Smooth muscle cell of trachea (primary cell): ENCODE results near the gene PPFIA4. TPM values are rescaled to one million over a fixed set of nuclear protein-coding genes. Genes with fewer than 3 reads are reported as not detected.

Source experiments
- total RNA-seq: library from RNA; depleted of rRNA; stranded (reverse); fragments of >200 nt; gene quantifications from 2 replicates; pipeline ENCODE4 v1.2.1, GENCODE V29; 2014

Gene PPFIA4
- total RNA-seq: 5.5 and 20.0 TPM in 2 replicates

DNA sequence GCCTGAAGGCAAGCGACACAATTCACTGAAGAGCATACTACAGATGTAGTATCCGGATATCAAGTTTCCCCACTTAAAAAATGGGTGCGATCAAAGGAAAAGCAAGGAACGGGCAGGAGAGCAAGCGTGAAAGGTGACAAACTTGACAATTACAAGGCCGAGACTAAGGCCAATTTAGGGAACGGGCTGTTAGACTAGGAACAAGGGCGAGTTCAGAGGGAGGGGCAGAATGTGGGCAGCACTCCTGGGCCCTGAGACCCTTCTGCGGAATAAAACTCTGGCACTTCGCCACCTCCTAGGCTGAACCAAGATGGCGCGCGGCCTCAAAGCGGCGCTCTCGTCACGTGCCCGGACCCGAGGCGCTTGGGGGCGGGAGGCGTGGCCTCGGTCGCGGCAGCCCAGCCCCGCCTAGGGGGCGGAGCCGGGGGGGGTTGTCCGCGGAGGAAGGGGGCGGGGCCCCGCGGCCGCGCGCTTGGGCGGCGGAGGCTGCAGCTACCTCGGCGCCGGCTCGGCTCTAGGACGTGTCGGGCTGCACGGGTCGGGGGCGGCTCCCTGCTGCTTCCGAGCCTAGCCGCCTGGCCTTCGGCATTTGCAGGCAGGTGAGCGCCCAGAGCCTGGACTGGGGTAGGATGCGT is at the start of gene PPFIA4:
Gene PPFIA4 (plus strand): TSS at position 461 of the 635 bp plus-strand sequence. CDS start 12,518 bp downstream, outside the sequence.

DNA sequence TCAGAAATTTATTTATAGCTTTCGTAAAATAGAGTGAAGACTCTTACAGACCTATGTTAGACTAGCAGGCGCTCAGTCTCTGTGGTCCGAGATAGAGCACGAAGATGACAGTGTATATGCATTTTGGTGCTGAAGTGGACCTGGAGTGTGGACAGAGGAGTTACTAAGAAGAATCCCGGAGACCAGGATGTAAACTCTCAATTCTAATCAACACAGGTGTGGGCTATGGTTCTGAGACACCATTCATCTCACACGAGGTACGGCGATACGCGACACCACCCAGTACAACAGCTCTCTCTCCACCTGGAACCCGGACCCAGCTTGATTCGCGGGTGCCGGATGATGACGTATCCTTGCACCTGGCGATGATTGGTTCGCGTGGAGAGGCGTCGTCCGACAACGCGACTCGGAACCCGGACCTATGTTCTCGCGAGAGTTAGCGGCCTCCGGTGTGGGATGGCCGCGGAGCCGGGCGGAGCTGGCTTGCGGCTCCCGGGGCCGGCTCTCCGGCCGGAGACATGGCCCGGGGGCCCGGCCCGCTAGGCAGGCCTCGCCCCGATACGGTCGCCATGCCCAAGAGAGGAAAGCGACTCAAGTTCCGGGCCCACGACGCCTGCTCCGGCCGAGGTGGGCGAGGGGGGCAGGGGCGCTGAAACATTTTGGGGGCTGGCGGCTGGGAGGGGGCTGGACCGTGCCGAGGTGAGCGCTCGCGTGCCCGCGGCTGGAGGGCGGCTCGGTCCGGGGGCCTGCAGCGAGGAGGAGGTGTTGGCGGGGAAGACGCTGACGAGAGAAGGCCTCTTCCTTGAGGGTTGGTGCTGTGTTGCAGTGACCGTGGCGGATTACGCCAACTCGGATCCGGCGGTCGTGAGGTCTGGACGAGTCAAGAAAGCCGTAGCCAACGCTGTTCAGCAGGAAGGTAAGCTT is 19.1 kb upstream of the PPFIA4 start, which contains the start of gene TMEM183A:
Gene TMEM183A (plus strand): TSS at position 427 of the 924 bp plus-strand sequence. CDS start 92 bp downstream, at position 519.

GRCh38 chr1:203085528-203086406 is 59.5 kb downstream of the PPFIA4 start, which contains the start of gene MYOG:
Gene MYOG, minus strand, starts transcription at chr1:203086012. Its CDS starts 51 bp downstream, at chr1:203085961.

DNA sequence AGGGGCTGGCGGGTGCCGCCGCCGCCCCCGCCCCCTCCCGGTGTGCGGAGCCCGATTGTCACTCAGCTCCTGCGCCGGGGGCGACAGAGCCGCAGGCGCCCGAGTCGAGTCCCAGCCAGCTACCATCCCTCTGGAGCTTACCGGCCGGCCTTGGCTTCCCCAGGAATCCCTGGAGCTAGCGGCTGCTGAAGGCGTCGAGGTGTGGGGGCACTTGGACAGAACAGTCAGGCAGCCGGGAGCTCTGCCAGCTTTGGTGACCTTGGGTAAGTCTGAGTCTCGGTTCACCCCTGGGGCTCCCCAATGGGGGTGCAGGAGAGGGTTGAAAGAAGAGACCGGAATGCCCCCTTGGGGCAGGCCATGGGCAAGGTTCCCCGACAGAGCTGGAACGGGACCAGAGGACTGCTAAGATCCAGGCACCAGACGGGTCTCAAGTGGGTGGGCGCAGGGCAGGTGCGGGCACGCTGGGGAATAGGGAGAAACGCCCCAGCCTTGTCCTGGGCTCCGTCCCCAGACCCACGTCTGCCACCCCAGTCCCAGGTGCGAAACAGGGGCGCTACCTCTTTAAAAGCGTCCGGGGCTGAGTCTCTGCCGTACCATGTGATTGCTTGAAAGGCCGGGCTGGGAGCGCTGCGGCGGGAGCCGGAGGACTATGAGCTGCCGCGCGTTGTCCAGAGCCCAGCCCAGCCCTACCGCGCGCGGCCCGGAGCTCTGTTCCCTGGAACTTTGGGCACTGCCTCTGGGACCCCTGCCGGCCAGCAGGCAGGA is 101.6 kb downstream of the PPFIA4 start, which contains the start of gene ADORA1:
Gene ADORA1 (plus strand): TSS at position 61 of the 765 bp plus-strand sequence. CDS start 1,116 bp downstream, outside the sequence.

Other genes starting within 250 kb of the PPFIA4 start
- gene KDM5B, start 218.1 kb upstream of the PPFIA4 start, total RNA-seq: 90.3 and 91.0 TPM in 2 replicates
- gene PCAT6, start 215.5 kb upstream of the PPFIA4 start, total RNA-seq: 1.3 TPM in 1 of 2 replicates, not detected in the other
- gene RABIF, start 137.3 kb upstream of the PPFIA4 start, total RNA-seq: 3.5 and 4.2 TPM in 2 replicates
- gene KLHL12, start 99.3 kb upstream of the PPFIA4 start, total RNA-seq: 45.1 and 47.0 TPM in 2 replicates
- gene ADIPOR1, start 68.2 kb upstream of the PPFIA4 start, total RNA-seq: 71.6 and 101 TPM in 2 replicates
- gene CYB5R1, start 59.2 kb upstream of the PPFIA4 start, total RNA-seq: 34.3 and 50.9 TPM in 2 replicates
- 110 and 120 TPM in 2 replicates for gene TMEM183A, start 19.1 kb upstream of the PPFIA4 start, total RNA-seq
- gene MYOG, start 59.5 kb downstream of the PPFIA4 start, total RNA-seq: not detected in 2 replicates
- gene ADORA1, start 101.2 kb downstream of the PPFIA4 start, total RNA-seq: 2.0 and 16.0 TPM in 2 replicates
- gene MYBPH, start 149.3 kb downstream of the PPFIA4 start, total RNA-seq: 0.15 and 2.2 TPM in 2 replicates
- gene CHI3L1, start 160.2 kb downstream of the PPFIA4 start, total RNA-seq: 14.8 and 26.0 TPM in 2 replicates
- not detected in 2 replicates for gene CHIT1, start 203.2 kb downstream of the PPFIA4 start, total RNA-seq